NOMO-1 treated with dmso at 0.1 percent for 144 hours (cell line): ENCODE measurements around the gene KRT81.
"Not testable (repeated sequence)": the region's sequence is repeated elsewhere in the genome, so short reads cannot be mapped to it uniquely, and the experiment has no call there.

Experiments
- DNase-seq: peaks from one replicate; lab custom pipeline; 2025; ENCODE audit not compliant: unreplicated experiment; lab: John Stamatoyannopoulos, UW

The KRT81 gene

GRCh38 chr12:52244615-52244994 is 46.7 kb downstream of the KRT81 start:
- no peak for DNase-seq

GRCh38 chr12:52243856-52244614 is 47.3 kb downstream of the KRT81 start:
- peak; percentile 23 for DNase-seq

GRCh38 chr12:52243259-52243855 is 48.0 kb downstream of the KRT81 start:
- DNase-seq, result no peak

GRCh38 chr12:52242442-52243258 is 48.7 kb downstream of the KRT81 start:
- DNase-seq, result no peak

- DNase-seq, result no peak
These were observed 50.0 kb downstream of the KRT81 start for GRCh38 chr12:52241205-52241842.

- DNase-seq, result not testable (repeated sequence)
These were observed 51.1 kb downstream of the KRT81 start for GRCh38 chr12:52240247-52240646.

- no peak for DNase-seq
These were observed 51.6 kb downstream of the KRT81 start for GRCh38 chr12:52239767-52240166.

GRCh38 chr12:52238916-52239646 is 52.3 kb downstream of the KRT81 start:
- no peak for DNase-seq

- DNase-seq, result no peak
These were observed 53.0 kb downstream of the KRT81 start for GRCh38 chr12:52238207-52238840.

GRCh38 chr12:52236386-52237050 is 54.8 kb downstream of the KRT81 start:
- DNase-seq, result no peak
